ENCODE measurements around the gene RNF126.
A peak's percentile ranks its signal among the peaks of the same experiment; 100 is the strongest.
"Not testable (repeated sequence)": the region's sequence is repeated elsewhere in the genome, so short reads cannot be mapped to it uniquely, and the experiment has no call there.

Gene RNF126

DNA sequence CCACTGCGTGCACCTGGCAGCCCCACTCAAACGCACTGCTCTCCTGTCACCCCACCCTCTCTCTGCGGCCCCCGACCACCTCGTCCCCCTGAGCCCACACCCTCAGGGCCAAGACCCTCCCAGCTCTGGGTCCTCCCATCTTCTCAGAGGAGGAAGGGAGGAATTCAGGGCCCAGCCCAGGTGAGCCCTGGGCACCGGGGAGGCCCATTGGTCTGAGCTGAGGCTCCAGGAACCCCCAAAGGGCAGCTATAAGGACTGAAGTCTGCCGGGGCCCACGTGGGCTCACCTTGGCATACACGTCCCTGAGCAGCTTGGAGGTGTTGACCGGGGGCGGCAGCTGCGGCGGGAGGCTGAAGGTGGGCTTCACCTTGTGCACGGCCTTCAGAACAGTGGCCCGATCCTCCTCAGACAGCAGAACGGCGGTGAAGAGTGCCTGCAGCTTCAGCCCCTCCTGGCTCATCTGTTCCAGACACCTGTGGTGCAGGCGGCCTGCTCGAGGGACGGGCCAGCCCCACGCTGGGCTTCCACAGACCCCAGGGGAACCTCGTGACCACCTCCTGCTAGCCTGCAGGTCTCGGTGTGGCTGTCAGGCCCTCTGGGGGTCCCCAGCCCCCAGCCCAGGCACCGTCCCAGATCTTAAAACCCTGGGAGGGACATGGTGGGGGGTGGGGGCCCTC is 38.4 kb downstream of the RNF126 start:
- no peak for DNase-seq

DNA sequence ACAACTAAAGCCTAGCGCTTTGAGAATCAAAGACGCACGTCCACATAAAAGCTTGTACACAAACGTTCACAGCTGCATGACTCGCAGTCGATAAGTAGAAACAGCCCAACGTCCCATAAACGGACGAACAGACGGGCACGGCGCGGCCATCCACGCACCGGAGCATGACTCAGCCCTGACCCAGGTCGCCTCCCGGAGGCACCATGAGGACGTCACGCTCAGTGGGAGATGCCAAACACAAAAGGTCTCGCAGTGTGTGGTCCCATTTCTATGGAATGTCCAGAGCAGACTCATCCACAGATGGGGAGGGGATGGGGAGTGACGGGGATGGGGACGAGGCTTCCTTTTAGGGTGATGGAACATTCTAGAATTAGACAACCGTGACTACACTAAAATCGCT is 39.0 kb downstream of the RNF126 start:
- no peak for DNase-seq

DNA sequence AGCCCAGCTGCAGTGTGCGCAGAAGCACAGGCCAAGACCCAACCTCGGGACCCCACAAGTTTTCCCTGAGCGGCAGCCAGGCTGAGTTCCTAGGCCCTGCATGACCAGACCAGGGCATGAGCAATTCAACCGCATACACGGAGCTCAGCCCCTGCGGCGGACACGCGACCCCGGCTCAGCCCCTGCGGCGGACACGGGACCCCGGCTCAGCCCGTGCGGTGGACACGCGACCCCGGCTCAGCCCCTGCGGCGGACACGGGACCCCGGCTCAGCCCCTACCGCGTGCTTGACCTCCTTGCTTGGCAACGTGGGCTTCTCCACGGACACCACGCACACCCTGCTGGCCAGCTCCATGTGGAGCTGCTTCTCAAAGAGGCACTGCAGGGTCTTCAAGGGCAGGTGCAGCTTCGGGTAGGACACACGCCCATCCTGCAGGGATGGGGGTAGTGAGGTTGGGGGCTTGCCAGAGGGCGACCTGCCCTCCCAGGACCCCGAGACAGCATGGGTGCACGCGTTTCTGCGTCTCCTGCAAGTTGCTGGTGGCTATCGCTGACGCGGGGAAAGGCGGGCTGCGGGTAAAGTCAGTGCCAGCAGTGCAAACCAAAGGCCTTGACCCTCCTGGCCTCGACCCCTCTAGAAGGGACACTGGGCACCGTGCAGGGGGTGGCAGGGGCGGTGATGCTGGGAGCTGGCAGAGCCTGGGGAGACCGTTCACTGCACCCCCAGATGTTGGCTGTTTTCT is 39.7 kb downstream of the RNF126 start:
- DNase-seq, result no peak

GRCh38 chr19:622666-623065 is 40.3 kb downstream of the RNF126 start:
- no peak for DNase-seq

DNA sequence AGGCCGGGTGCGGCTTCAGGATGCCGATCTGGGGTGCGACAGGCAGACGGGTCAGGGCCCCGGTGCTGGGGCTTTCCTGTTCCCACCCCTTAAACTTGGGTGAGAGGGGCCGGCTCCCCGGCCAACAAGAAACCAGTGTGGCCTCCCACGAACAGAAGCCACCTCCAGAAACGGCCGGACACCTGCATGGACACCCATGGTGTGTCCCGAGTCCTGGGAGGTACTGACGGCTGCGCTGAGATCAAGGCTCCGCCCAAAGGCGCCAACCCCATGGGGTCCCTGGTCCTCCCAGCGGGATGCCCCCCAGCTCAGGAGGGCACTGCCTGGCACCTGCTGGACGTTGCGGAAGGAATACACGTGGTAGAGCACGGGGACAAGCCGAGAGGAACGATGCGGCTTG is 41.2 kb downstream of the RNF126 start:
- no peak for DNase-seq

GRCh38 chr19:621191-621590 is 41.8 kb downstream of the RNF126 start:
- not testable (repeated sequence) for DNase-seq

DNA sequence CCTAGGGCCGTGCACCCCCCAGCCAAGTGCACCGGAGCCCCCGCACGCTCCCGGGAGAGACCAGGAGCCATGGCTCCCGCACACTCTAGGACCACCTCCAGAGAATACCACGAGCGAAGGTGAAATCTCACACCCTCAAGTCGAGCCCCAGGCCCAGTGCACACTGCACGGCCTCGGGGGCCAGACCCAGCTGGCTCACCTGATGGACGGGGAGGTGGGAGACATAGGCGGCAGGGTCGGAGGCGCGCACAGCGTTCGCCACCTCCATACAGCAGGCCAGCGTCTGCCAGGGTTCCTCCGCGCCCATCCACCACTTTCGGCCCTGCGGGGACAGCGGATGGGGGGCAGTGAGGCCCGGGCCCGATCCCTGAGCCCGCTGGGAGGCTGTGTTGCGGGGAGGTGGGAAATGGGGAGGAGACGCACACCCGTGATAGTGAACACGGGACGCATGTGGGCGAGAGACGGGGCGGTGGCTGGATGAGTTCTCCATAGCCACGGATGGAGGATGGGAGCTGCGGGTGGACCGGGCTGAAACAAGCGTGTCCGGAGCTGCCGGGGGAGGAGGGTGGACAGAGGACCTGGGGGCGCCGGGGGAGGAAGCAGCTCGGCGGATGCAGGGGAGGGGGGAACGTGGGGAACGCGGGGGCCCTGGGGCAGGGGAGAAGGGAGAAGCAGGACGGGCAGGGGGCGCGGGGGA is 42.7 kb downstream of the RNF126 start:
- no peak for DNase-seq

- no peak for DNase-seq
These were observed 43.6 kb downstream of the RNF126 start for GRCh38 chr19:619286-620002.

GRCh38 chr19:618674-619285 is 44.2 kb downstream of the RNF126 start:
- no peak for DNase-seq

GRCh38 chr19:618247-618619 is 44.8 kb downstream of the RNF126 start:
- DNase-seq, result no peak

DNA sequence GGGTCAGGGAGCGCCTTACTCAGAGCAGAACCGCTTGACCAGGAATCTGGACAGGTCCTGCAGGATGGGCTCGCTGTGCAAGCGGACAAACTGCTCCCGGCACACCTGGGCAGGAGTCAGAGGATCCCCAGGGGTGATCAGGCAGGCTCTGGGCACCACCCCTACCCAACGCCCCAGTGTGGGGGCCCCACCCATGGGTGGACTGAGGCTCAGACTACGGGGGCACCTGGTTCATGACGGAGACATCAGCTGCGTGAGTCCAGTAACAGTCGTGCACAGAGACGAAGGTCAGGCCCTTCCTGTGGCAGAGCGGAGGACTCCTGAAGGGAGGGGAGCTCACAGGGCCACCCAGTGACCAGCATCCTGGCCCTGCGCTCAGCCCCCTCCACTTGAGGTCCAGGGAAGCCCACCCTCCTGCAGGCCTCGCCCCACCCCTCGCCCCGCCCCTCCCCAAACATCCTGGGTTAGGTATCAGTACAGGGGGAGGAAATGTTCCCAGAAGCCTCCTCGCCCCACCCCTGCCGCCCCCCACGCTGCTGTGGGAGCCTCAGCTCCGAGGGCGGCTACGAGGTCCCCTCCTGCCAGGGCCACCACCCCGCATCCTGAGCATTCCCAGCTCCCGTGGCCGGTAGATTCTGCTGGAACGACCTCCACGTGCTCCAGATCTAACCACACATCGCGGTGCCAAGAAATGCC is 45.3 kb downstream of the RNF126 start:
- DNase-seq, result no peak

DNA sequence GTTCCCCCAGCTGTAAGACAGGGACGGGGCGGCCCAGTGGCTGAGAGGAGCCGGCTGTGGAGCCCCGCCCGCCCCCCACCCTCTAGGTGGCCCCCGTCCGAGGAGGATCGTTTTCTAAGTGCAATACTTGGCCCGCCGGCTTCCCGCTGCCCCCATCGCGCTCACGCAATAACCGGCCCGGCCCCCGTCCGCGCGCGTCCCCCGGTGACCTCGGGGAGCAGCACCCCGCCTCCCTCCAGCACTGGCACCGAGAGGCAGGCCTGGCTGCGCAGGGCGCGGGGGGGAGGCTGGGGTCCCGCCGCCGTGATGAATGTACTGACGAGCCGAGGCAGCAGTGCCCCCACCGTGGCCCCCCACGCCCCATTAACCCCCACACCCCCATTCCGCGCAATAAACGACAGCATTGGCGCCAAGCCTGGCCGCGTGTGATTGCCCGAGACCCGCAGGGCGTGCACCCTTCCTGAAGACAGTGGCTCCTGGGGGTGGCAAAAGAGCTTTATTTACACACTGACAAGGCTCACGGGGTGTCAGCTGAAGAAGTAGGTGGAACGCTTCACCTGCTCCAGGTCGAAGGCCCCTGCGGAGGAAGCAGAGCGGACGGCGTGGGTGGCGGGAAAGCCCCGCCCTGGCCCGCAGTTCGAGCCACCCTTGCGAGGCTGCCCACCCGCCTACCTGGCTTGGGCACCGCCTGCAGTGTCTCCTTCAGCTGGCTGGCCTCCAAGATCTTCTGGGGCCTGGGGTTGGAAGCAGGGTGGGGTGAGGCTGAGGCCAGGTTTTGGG is 46.1 kb downstream of the RNF126 start:
- DNase-seq, result no peak

DNA sequence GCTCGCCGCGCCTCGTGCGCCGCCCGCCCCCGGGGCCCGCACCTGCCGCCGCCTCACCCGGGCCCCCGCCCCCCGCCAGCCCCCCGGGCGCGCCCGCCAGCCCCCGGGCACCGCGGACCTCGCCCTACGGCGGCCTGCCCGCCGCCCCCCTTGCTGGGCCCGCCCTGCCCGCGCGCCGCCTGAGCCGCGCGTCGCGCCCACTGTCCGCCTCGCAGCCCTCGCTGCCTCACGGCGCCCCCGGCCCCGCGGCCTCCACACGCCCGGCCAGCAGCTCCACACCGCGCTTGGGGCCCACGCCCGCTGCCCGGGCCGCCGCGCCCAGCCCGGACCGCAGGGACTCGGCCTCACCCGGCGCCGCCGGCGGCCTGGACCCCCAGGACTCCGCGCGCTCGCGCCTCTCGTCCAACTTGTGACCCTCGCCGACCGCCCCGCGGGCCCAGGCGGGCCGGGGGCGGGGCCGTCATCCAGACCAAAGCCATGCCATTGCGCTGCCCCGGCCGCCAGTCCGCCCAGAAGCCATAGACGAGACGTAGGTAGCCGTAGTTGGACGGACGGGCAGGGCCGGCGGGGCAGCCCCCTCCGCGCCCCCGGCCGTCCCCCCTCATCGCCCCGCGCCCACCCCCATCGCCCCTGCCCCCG is 46.8 kb downstream of the RNF126 start:
- no peak for DNase-seq

DNA sequence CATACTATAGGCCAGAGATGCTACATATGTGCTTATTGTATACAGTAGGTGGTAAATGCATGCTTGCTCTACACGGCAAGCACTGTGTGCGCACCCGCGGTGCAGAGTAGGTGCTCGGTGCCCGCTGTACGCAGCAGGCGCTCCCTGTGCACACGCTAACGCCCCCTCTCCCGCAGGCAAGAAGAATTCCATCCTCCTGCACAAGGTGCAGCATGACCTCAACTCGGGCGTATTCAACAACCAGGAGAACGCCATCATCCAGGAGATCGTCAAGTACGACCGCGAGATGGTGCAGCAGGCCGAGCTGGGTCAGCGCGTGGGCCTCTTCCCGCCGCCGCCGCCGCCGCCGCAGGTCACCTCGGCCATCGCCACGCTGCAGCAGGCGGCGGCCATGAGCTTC is 47.4 kb downstream of the RNF126 start:
- no peak for DNase-seq

- no peak for DNase-seq
These were observed 49.1 kb downstream of the RNF126 start for GRCh38 chr19:613732-614567.

GRCh38 chr19:612941-613340 is 50.1 kb downstream of the RNF126 start:
- DNase-seq, result no peak

GRCh38 chr19:611481-611868 is 51.5 kb downstream of the RNF126 start:
- DNase-seq, result no peak

- DNase-seq, result peak; percentile 81
These were observed 52.1 kb downstream of the RNF126 start for GRCh38 chr19:610801-611480.

DNA sequence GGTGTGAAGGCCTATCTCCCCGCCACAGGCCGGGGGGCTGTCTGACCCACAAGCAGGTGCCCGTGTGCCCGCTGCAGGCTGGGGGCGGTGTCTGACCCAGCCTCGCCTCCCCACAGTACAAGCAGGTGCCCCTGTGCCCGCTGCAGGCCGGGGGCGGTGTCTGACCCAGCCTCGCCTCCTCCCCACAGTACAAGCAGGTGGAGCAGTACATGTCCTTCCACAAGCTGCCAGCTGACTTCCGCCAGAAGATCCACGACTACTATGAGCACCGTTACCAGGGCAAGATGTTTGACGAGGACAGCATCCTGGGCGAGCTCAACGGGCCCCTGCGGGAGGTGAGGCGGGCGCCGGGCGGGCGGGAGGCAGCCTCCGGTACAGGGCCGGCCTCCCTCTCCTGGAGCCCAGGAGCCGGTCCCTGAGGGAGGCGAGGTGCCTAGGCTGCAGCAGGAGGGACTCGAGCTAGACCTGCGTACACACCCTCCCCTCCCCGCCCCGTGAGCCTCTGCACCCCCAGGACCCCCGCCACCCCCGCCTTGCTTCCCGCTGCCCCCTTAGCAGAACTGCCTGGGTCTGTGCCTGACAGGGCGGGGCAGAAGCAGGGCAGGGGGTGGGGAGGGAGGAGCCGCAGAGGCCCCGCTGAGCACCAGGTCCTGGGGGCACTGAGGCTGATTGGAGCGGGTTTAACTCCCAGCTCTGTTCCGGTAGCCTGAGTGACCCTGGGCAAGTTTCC is 52.8 kb downstream of the RNF126 start:
- no peak for DNase-seq
